Suprapubic skin (tissue), 3 donors: ENCODE data around the gene WDR77.

ENCODE experiments used
- POLR2A ChIP-seq, 2 donors: fragments of 450-650 bp; IDR thresholded peaks; one replicate each; pipeline ENCODE4 v1.6.1; 2017; ENCODE audit warnings: antibody characterized with exemption in 2 of 2, mild to moderate bottlenecking in 2 of 2, moderate library complexity in 2 of 2
- TF ChIP-seq, protein P1 (sequence below), 2 donors: fragments of 200-600 bp in 1 of 2; fragments of 450-650 bp in 1 of 2; sonication (generic) in 1 of 2; IDR thresholded peaks; one replicate each; pipeline ENCODE4 v1.5.1; 2016 to 2019; ENCODE audit warnings: antibody characterized with exemption in 2 of 2, mild to moderate bottlenecking in 1 of 2, moderate library complexity in 1 of 2

DNA sequence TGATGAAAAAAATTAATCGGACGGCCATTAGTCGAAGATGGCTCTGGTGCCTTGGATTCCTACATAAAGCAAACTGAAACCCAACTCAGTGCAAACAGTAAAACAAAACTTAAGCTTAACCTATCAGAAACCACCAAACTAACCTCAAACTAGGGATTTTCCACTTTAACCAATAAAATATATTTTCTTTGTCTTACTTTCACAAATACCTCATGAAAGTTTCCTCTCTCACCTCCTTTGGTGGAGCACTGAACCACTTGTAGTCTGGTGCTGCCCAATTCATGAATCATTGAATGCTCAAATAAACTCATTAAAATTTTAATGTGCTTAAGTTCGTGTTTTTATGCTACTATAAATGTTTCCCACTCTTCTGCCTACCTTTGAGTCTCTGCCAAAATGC, 47.3 kb upstream of the WDR77 start:
- no peak for TF ChIP-seq POLR2A (IDR thresholded peaks at IDR 0.05)
- TF ChIP-seq, protein P1, sequence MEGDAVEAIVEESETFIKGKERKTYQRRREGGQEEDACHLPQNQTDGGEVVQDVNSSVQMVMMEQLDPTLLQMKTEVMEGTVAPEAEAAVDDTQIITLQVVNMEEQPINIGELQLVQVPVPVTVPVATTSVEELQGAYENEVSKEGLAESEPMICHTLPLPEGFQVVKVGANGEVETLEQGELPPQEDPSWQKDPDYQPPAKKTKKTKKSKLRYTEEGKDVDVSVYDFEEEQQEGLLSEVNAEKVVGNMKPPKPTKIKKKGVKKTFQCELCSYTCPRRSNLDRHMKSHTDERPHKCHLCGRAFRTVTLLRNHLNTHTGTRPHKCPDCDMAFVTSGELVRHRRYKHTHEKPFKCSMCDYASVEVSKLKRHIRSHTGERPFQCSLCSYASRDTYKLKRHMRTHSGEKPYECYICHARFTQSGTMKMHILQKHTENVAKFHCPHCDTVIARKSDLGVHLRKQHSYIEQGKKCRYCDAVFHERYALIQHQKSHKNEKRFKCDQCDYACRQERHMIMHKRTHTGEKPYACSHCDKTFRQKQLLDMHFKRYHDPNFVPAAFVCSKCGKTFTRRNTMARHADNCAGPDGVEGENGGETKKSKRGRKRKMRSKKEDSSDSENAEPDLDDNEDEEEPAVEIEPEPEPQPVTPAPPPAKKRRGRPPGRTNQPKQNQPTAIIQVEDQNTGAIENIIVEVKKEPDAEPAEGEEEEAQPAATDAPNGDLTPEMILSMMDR (IDR thresholded peaks at IDR 0.05): no peak
